ENCODE measurements around the gene SNAPIN. TPM values are rescaled to one million over a fixed set of nuclear protein-coding genes. Genes with fewer than 3 reads are reported as not detected.

SNAPIN gene
- total RNA-seq, 1 experiment from 2014 or later: 39.1 TPM

GRCh38 chr1:153639280-153639679 is 19.2 kb upstream of the SNAPIN start:
- H3K9ac ChIP-seq (ENCODE audit: low read length): no peak overlapping the region
- no peak overlapping the region for H2AFZ ChIP-seq (ENCODE audit: low read depth, low read length, poor library complexity, severe bottlenecking)
- H3K4me3 ChIP-seq (replicated peaks in 1 of 2; ENCODE audit: low read depth in 1 of 2, low read length in 2 of 2): no peak overlapping the region
- ATAC-seq: no peak
- intact Hi-C loops (cut with micrococcal nuclease): no loop called here
- ChIA-PET POLR2A (interaction anchor here (1.0 kb wide), 1 partner anchor 24 kb away, joined by 3 read pairs; the partner anchor contains the start of gene S100A14), RAD21 (ENCODE audit: low non-redundant PET in 1 of 2, low total read pairs in 2 of 2, uncharacterized antibody in 2 of 2, unreplicated experiment in 2 of 2) (no interaction called here), CTCF (no interaction called here)
- no peaks in the 10 kb centered on the region for H3K27me3 ChIP-seq (ENCODE audit: insufficient read depth, low read length)
- peaks cover 72 to 82% of the 10 kb centered on the region in 2 experiments for H3K36me3 ChIP-seq (ENCODE audit: control insufficient read depth in 1 of 2, insufficient read depth in 2 of 2, low read length in 2 of 2)
- DNase-seq (ENCODE audit: low read depth, low spot score): no peak
- no peak overlapping the region for H3K4me2 ChIP-seq (ENCODE audit: low read length)
- H3K9me3 ChIP-seq (ENCODE audit: control insufficient read depth in 1 of 2, insufficient read depth in 1 of 2, low read depth in 1 of 2, low read length in 2 of 2): no peaks in the 10 kb centered on the region
- peaks cover 10% of the 10 kb centered on the region; the same call in 1 of the 2 replicates for H4K20me1 ChIP-seq (ENCODE audit: insufficient read depth)
- H3K27ac ChIP-seq (ENCODE audit: low read depth, low read length): no peak overlapping the region
- peaks cover 3 to 9% of the 10 kb centered on the region in 2 experiments for H3K4me1 ChIP-seq (ENCODE audit: control insufficient read depth in 1 of 2, insufficient read depth in 2 of 2, low read length in 2 of 2)
- H3K79me2 ChIP-seq (ENCODE audit: insufficient read depth, low read length): peaks cover 100% of the 10 kb centered on the region
- no TSS peak for BruUV-seq (replicated peaks)
- no peaks in the 10 kb centered on the region for H3K9me2 ChIP-seq (ENCODE audit: insufficient read depth)
- TF ChIP-seq EZH2 (IDR thresholded peaks at IDR 0.05) (no peak), CTCF (IDR thresholded peaks at IDR 0.05 in 2 of 3, conservative IDR thresholded peaks at IDR 0.05 in 1 of 3; ENCODE audit: borderline replicate concordance in 1 of 3, insufficient read depth in 1 of 3, low read depth in 2 of 3, low read length in 2 of 3) (no peak), EZH2phosphoT487 (IDR thresholded peaks at IDR 0.05; ENCODE audit: borderline replicate concordance) (no peak), POLR2AphosphoS5 (IDR thresholded peaks at IDR 0.05; ENCODE audit: low read depth, low read length) (no peak), CEBPB (IDR thresholded peaks at IDR 0.05; ENCODE audit: low read depth) (no peak), ZNF274 (IDR thresholded peaks at IDR 0.05; ENCODE audit: low read depth, low read length) (no peak), EGR1 (IDR thresholded peaks at IDR 0.05; ENCODE audit: low read depth) (no peak), SRF (IDR thresholded peaks at IDR 0.05; ENCODE audit: low read depth) (no peak), ELF1 (IDR thresholded peaks at IDR 0.05; ENCODE audit: borderline replicate concordance, low read depth) (no peak), ZFX (IDR thresholded peaks at IDR 0.05) (no peak), ZBTB33 (IDR thresholded peaks at IDR 0.05; ENCODE audit: extremely low read depth, insufficient replicate concordance, low read length) (no peak), RAD21 (IDR thresholded peaks at IDR 0.05; ENCODE audit: low read depth) (no peak), REST (IDR thresholded peaks at IDR 0.05; ENCODE audit: low read depth) (no peak), SP1 (IDR thresholded peaks at IDR 0.05; ENCODE audit: low read depth) (no peak), FOSL1 (IDR thresholded peaks at IDR 0.05; ENCODE audit: low read depth) (no peak), MAX (IDR thresholded peaks at IDR 0.05) (no peak), ATF3 (IDR thresholded peaks at IDR 0.05) (no peak), CBX3 (IDR thresholded peaks at IDR 0.05; ENCODE audit: low read depth) (no peak), YY1 (IDR thresholded peaks at IDR 0.05; ENCODE audit: extremely low read depth, insufficient replicate concordance, low read depth, low read length) (no peak)
